SK-MEL-5 (cell line): ENCODE results near the gene CLINT1. TPM values are rescaled to one million over a fixed set of nuclear protein-coding genes. Genes with fewer than 3 reads are reported as not detected.

Source experiments
- DNase-seq: peaks from one replicate; pipeline ENCODE4 v3.0.0-alpha.2; 2016; ENCODE audit warnings: low read depth, low spot score
- in situ Hi-C: cut with HindIII; loops from 2 replicates; pipeline ENCODE4 v1.10.0; 2016; ENCODE audit warnings: low sequenced_read_pairs, high pct_unique_total_duplicates, low pct_unique_long_range_greater_than_20kb
- small RNA-seq, 2 experiments: library from RNA; depleted of rRNA; stranded (forward); fragments of <200 nt; gene quantifications; one replicate each; pipeline ENCODE3, GENCODE V24; 2014
- total RNA-seq: library from RNA; depleted of rRNA; stranded (reverse); fragments of >200 nt; shearing (Covaris generic); gene quantifications from 2 replicates; pipeline ENCODE4 v1.2.3, GENCODE V29; 2014; rRNA removed

Gene CLINT1
- total RNA-seq, 1 experiment from 2014 or later, result 48.3 TPM

DNA sequence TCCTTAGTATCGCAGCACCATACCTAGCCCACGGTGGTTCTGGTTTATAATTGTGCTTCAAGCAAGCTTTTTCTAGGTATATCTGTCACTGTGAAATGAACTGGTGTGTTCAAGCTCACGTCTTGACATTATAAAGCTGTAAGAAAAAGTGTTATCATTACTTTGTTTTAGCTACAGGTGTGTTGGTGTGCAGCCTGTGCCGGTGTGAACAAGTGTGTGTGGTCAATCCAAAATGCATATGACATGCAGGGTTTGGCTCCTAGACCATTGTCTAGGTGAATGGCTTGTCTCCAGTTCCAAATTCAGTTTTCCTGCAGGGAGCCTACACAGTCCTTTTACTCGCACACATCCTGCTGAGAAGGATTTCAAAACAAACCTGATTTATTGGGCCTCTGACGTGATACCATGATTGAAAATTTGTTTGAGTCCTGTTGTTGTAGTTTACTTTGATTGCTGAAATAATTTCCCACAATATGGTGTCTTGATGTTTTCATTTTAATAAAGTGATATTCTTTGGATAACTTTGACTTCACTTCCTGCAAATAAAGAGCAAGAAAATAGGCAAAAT is 111.7 kb downstream of the CLINT1 start:
- in situ Hi-C loops, result no loop called here
- DNase-seq, result no peak

DNA sequence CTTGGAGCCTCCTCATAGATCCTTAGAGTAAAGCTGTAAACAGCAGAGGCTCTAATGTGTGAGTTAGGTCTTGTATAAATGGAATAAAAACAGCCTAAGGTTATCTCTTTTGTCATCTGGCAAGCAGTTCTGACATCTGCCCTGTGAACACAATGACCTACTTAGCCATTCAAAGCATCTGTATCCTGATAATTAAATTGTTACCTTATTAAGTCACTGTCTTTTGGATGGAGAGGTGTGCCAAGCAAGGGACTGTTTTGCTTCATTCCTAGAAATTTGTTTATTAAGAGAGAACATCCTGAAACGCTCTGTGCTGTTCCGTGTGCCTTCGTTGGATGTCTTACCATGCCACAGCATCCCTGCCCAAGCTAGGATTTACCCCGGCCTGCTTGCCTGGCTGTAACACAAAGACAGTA is 113.9 kb downstream of the CLINT1 start:
- in situ Hi-C loops, result no loop called here
- no peak for DNase-seq

- in situ Hi-C loops, result no loop called here
- DNase-seq, result no peak
Observed at GRCh38 chr5:157744051-157745011, 114.6 kb downstream of the CLINT1 start.

GRCh38 chr5:157743163-157744050 is 115.5 kb downstream of the CLINT1 start, which contains the start of gene LSM11:
Gene LSM11, plus strand, starts transcription at chr5:157743712. Its CDS starts 39 bp downstream, at chr5:157743751.
- in situ Hi-C loops, result no loop called here
- DNase-seq, result peak; percentile 70

GRCh38 chr5:157741131-157741530 is 117.8 kb downstream of the CLINT1 start:
- no peak for DNase-seq
- in situ Hi-C loops, result no loop called here

DNA sequence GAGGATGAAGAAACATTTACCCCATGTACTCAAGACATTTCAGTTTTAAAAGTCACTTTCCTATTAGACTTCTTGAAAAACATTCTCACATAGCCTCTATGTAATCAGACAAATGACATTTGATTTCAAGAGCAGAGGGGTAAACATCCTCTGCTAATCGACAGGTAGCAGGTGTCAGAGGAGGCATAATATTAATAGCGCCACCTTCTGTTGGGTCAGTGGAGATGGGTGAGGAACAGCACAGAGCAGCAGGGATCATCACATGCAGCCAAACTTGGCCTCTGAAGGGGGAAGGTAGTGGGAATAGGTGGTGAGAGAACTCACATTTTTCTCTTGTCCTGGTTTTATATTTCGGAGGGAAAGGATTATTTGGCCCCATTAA is 118.7 kb downstream of the CLINT1 start:
- DNase-seq, result peak; percentile 56
- in situ Hi-C loops, result no loop called here

DNA sequence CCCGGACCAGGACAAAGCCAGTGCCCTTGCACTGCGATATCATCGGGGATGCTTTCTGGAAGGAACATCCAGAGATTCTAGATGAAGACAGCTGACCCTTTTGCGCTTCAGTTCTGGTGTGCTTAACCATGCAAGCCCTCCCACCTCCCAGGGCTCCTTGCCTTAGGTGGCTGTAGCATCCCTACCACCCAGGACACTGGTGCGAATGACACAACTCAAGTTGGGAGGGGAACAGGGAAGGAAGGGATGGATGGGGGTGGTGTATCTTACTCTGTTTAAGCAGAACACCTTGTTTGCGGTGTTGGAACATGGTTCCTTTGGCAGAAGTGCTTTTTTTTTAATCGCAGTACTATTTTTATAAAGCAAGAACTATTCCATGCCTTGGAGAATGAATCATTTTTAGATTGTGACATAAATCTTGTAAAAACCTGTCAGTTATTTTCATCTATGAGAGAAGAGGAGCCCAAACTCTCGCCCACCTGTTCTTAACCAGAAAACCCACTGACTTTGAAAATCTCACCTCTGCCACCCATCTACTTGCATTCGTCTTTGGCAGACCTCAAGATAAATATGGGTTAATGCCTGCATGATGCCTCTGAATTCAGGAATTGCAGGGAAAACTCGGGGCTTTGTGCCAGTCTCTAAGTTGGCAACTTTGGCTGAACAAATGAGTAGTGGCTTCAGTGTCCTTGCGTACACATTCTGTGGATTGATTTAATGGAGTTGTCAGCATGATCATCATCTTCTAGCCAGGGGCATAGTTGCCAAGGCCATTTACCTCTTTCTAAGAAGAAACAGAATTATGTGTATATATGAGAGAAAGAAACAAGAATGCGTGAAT is 119.3 kb downstream of the CLINT1 start:
- in situ Hi-C loops, result no loop called here
- no peak for DNase-seq

- in situ Hi-C loops, result no loop called here
Observed at GRCh38 chr5:157735991-157736390, 123.0 kb downstream of the CLINT1 start.

More at GRCh38 chr5:157735991-157736390, 123.0 kb downstream of the CLINT1 start:
- no peak for DNase-seq

Small RNA genes lying within 50 kb of the gene (small RNA-seq; reads per million reads assigned to genes)
- 0 reads per million in 2 experiments for gene AC026407.1
- 0 reads per million in 2 experiments for gene RNU6-260P

Other genes with a start within 250 kb of the CLINT1 start
- gene SOX30, start 206.7 kb downstream of the CLINT1 start, total RNA-seq, result not detected in 2 replicates
- gene C5orf52, start 187.6 kb downstream of the CLINT1 start, total RNA-seq, result not detected in 2 replicates
- 20.8 and 22.5 TPM in 2 replicates for gene THG1L, start 127.7 kb downstream of the CLINT1 start, total RNA-seq
- gene LSM11, start 115.4 kb downstream of the CLINT1 start, total RNA-seq, result 2.2 and 2.5 TPM in 2 replicates